GM12875 (cell line): Measurements from ENCODE around the gene KRT78.

Experiments
- H3K4me3 ChIP-seq: one replicate; pipeline ENCODE4 v1.5.1; 2011; ENCODE audit warnings: low read depth, low read length, control low read depth
- CTCF ChIP-seq: IDR thresholded peaks from 2 replicates; pipeline ENCODE4 v1.5.1; 2011; ENCODE audit warnings: low read depth, mild to moderate bottlenecking, control low read depth, inconsistent platforms, low read length, moderate library complexity, borderline replicate concordance; ENCODE audit not compliant: insufficient read depth

Gene KRT78

GRCh38 chr12:52808573-52809160 lies 40.1 kb downstream of the KRT78 start:
- no peak overlapping the region for H3K4me3 ChIP-seq
- TF ChIP-seq CTCF = no peak

GRCh38 chr12:52807544-52808470 lies 41.0 kb downstream of the KRT78 start:
- no peak overlapping the region for H3K4me3 ChIP-seq
- no peak for TF ChIP-seq CTCF

GRCh38 chr12:52806821-52807543 lies 41.8 kb downstream of the KRT78 start:
- TF ChIP-seq CTCF = no peak
- no peak overlapping the region for H3K4me3 ChIP-seq

GRCh38 chr12:52806169-52806811 lies 42.5 kb downstream of the KRT78 start:
- TF ChIP-seq CTCF = no peak
- H3K4me3 ChIP-seq = no peak overlapping the region

- no peak for TF ChIP-seq CTCF
- H3K4me3 ChIP-seq = no peak overlapping the region
Observed at GRCh38 chr12:52805739-52806138, 43.1 kb downstream of the KRT78 start.

GRCh38 chr12:52805000-52805399 lies 43.8 kb downstream of the KRT78 start:
- TF ChIP-seq CTCF = no peak
- H3K4me3 ChIP-seq = no peak overlapping the region
